GM18505 (cell line): ENCODE measurements around the gene TRIO.

Experiments used
- ATAC-seq: cut with Tn5 transposase; IDR thresholded peaks from one replicate; pipeline ENCODE4 v1.9.1; 2021; ENCODE audit not compliant: unreplicated experiment
- POLR2A ChIP-seq: IDR thresholded peaks from 4 replicates; pipeline ENCODE4 v1.6.1; 2011; ENCODE audit warnings: borderline replicate concordance; ENCODE audit not compliant: insufficient read depth, insufficient read length; ENCODE audit errors: extremely low read depth

TRIO gene

DNA sequence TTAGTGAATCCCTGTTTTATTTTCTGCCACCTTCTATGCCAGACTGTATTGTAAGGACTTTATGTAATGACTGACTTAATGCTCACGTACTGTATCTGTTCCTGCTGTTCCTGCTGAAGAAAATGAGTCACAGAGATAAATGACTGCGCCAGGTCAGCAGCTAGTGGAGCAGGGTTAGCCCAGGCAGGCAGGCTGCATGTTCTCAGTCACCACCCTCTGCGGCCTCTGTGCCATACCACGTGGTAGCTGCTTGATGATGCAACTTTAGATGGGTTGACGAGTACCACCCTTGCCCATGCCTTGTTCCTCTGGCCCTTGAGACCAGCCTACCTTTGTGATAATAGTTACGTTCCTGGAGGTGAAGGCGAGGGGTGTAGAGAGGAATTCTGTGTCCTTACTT lies 161.9 kb downstream of the TRIO start:
- TF ChIP-seq POLR2A = no peak
- ATAC-seq = no peak

DNA sequence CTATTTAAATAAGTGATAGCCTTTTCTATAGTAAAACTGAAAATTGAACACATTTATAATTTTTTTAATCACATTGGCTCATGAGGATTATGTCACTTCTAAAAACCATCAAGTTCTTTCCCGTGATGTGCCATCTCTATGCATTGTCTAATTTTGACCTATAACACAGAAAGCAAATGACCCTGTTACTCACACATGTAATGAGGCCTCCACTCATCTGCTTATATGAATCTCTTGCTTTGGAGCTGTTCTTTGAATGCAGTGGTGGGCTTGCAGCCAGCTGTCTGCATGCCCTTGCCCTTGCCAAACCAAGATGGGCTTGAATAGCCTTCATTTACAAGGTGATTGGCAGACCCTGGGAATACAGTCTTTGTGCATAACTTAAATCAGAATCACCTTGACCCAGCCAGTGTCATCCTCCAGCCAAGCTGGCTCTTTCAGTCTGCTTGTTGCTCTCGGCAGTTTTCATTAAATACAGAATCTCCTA lies 163.2 kb downstream of the TRIO start:
- TF ChIP-seq POLR2A = no peak

DNA sequence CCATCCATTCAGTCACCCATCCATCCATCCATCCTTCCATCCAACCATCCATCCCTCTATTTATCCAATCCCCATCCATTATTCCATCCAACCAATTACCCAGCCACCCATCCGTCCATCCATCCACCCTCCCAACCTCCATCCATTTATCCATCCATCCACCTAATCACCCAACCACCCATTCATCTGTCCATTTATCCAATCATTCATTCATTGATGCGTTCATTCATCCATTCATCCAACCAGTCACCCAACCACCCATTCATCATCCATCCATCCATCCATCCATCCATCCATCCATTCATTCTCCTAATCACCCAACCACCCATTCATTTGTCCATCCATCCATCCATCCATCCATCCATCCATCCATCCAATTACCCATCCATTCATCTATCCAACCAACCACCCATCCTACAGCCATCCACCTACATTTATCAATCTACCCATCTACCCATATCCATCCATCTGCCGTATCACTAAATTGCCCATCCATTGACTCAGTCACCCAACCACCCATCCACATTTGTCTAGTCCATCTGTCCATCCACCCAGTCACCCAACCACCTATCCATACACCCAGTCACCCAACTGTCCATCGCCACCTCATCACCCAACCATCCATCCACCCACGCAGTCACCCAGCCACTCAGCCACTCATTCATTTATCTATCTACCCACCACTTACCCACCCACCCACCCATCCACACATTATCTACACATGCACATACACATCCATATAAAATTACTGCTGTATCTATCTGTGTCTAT lies 165.4 kb downstream of the TRIO start:
- no peak for TF ChIP-seq POLR2A
- ATAC-seq = no peak

More for the DNA sequence above, 163.2 kb downstream of the TRIO start:
- no peak for ATAC-seq

DNA sequence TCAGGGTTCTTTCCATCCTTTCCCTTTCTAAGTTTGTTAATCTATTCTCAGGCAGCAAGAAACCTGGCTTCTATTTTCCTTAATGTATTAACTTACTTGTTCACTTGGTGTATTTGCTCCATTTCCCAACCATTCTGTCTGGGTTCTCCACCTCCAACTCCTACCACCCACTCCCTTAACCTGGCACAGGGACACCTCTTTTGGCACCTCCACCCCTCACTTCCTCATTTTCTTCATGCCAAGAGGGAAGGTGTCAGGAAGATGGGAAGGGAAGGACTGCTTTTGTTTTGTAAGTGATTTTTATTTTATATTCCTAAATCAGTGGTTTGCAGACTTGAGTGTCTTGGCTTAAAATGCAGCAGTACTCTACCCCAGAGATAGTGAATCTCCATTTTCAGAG lies 166.1 kb downstream of the TRIO start:
- no peak for TF ChIP-seq POLR2A
- ATAC-seq = no peak

DNA sequence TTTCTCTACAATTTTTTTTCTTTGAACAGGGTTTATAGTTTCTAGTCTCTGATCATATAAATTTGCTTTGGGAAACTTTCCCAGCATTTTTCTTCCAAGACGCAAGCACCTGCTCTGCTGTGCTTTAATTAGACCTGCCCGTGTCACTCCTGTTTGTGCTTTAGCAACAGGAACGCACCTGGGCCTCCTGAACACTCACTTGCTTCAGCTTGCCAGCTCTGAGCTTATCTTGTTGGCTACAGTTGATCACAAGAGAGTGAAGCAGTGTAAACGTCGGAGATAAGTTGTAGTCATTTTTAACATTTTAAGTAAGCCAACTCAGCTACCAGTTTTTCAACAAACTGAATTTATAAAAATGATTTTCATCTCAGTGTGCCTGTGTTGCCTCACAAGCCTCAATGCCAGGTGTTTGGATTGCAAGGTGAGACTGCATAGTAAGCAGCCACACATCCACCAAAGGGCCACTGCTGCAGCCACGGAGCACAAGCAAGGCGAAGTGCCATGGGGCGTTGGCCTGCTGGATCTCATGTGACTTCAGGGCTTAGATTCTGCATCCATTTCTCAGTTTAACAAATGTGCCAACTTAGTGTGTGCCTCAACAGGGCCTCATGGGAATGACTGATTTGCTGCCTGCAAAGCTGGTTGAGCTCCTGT lies 166.9 kb downstream of the TRIO start:
- no peak for TF ChIP-seq POLR2A
- ATAC-seq = no peak

DNA sequence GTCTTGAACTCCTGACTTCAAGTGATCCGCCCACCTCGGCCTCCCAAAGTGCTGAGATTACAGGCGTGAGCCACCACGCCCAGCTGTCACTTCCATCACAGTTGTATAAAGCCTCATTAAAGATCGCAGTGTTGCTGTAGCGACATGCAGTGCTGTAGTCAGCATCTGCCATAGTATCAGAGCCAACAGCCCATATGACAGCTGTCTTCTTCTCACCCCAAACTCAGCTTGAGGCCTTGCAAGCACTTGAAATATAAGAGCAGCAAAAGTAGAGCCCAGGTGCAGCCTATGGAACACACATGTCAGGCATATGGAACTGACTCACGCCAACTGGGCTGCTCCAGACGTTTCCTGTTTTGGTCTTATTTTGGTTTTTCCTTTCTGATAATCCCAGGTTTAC lies 167.8 kb downstream of the TRIO start:
- no peak for ATAC-seq
- TF ChIP-seq POLR2A = no peak

DNA sequence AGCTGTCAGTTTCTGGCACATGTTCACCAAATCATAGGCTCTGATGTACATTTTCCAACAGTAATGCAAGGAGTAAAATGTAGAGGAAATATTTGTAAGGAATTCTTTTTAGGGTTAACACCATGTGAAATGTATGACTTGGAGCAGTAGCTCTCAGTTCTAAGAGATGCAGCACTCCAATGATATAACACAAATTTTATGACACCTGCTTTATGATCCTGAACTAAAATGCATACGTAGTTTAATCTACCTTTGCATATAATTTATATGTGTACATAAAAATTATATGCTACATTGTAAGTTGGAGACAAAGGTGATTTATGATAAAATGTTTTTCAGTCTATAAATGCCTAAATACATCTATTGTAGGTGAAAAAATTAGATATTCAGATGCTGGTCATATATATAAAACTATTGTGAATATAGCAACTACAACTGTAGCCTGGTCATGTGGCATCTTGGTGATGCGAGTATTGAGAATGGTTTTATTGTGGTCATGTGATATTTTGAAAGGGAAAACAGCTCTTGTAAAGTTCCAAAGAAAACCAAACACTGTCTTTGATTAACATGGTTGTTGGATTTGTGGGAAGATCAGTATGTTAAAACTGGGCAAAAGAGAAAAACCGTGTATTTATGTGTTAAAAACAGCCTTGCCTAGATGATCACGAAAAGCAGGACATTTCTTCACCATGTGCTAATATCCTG lies 171.0 kb downstream of the TRIO start:
- TF ChIP-seq POLR2A = no peak
- ATAC-seq = no peak

DNA sequence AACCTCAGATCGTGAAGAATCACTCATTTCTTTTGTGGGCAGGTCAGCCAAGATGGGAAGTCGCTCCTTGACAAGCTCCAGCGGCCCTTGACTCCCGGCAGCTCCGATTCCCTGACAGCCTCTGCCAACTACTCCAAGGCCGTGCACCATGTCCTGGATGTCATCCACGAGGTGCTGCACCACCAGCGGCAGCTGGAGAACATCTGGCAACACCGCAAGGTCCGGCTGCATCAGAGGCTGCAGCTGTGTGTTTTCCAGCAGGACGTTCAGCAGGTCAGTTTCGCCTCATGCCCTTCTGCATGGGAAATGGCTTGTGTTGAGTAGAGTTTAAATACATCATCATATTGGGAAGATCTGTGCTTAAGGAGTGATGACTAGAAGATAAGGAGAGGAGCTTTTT lies 173.3 kb downstream of the TRIO start:
- no peak for ATAC-seq
- TF ChIP-seq POLR2A = no peak

DNA sequence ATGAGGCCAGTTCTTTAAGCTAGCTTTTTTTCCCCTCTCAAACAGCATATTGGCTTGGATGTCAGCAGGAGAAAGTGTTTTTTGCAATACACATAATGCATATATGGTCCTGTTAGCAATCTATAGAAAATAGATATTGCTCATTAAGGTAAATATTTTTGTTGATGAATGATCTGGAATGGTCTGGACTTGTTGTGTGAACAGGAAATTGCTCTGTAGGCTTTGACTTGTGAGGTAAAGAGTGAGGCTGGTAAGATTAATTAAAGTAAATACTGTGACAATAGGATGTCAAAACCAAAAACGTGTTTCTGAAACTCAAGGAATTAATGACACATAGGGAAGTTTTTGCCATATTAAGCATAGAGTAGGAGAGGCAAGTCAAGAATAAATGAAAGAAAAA lies 176.0 kb downstream of the TRIO start:
- TF ChIP-seq POLR2A = no peak
- no peak for ATAC-seq

DNA sequence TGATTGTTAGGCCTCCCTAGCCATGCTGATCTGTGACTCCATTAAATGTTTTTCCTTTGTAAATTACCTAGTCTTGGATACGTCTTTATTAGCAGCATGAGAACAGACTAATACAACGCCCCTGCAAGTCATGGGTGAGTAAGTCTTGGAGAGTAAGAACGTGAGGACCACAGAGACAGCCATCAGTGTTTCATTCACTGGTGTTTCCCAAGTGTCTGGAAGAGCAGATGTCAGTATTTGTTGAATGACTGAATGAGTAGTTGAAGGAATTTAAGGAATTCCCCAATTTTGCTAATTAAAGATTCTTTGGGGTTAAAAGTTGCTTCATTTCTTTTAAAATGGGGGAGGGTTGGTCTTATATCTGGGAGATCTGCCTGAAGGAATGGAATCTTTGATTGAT lies 178.8 kb downstream of the TRIO start:
- no peak for TF ChIP-seq POLR2A
- no peak for ATAC-seq

DNA sequence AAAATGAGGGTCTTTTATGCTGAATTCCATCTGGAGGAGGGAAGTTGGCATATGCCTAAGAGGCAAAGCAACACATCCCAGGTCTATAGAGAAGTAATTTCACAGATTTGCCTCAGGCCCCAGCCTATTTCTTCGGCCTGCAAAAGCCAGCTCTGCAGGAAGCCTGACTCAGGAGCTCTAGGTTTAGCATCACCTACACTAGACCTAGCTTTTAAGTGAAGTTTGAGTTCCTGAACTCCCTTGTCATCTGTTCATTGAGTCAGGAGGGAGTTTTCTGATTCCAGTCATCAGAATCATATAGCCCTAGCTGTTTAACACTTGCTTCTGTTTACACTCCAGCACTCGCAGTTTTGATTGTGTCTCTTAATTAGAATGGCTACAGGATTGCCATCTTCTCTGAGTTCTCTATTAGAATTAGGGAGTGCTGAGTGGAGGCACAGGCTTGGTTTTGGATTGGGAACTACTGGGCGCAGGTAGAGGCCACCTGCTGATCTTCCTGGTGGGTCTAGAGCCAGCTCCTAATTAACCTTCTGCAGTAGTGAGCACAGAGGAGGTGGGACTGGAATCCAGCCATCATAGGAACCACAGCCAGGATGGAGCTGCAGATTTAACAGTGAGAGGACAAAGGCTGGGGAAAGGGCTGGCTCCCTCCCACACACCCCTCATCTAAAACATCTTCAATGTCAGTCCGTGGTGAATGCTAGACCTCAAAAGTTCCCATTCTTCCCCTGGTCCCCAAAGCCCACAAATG lies 179.5 kb downstream of the TRIO start:
- no peak for TF ChIP-seq POLR2A
- no peak for ATAC-seq

DNA sequence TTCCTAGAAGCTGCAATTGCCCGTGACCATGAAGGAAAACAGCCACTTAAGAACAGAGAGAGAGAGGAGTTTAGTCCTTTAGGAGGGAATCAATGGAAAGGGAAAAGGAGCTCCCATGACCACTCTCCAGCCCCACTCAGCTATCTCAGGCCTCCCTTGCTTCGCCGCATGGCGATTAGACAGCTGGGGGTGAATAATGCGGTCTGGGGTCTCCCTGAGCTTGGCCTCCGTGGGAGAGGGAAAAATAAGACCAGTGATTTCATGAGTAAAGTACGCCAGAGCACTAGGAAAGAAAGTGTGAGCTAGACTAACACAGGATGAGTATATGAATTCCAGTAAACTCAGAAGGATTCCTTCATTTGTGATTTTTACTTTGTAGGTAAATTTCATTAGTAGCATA lies 180.3 kb downstream of the TRIO start:
- ATAC-seq = no peak
- no peak for TF ChIP-seq POLR2A

DNA sequence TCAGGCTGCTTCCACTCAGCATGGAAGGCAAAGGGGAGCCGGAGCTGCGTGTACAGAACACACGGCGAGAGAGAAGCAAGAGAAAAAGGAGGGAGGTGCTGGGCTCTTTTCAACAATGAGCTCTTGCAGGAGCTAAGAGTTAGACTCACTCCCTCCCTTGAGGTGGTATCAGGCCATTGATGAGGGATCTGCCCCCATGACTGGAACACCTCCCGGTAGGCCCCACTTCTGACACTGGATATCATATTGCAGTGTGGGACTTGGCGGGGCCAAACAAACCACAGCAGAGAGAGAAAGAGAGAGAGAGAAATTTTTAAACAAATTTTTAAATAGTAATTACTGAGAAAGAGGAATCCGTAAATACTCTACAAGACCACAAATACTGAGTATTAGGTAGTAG lies 182.2 kb downstream of the TRIO start:
- ATAC-seq = no peak
- TF ChIP-seq POLR2A = no peak

DNA sequence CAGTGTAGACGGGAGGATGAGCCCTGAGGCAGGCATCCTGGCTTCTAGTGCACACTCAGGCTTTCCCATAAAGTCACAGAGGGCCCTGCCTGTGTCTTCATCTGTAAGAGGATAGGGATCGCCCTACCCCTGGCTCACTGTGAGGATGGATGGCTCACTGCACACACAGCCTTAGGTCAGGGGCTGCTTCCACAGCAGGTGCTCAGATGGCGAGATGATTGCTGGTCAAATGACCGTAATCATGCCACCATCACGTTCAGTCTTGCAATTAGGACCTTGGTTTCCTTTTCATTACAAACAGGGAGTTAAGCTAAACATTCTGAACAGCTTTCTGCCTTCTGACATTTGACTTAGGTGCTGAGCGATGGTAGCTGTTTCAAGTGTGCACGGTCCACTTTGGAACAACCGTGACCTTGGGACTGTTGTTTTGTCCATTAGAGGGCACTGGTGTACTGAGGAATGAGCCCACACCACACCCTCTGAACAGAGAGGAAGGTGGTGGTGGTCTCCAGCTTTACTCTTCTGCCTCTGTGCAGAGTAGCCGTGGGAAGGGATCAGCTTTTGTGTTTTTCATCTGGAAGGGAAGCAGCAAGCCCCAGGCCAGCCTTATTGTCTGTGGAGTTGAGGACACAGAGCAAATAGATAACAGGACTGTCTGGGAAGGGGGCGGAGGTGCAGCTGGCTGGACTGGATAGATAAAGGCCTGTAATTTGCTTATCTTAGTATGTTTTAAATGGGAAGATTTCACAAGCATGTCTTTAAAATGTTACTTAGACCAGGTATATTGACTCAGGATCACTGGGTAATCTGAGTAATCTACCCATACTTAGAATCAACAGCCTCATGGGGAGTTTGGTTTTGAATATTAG lies 183.1 kb downstream of the TRIO start:
- no peak for ATAC-seq
- no peak for TF ChIP-seq POLR2A
